ENCODE data around the gene ZBTB24.

The ZBTB24 gene

DNA sequence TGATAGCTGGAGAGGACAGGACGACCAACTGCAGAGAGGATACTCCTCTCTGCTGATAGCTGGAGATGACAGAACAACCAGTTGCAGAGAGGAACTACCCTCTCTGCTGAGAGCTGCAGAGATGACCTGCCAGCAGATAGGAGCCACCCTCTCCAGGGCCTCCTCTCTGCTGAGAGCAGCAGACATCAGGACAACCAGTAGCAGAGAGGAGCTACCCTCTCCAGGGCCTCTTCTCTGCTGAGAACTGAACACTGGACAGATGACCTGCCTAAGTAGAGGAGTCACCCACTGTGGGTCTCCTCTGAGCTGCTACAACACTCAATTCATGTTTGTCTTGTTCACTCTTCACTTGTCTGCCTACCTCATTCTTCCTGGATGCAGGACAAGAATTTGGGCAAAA lies 27.3 kb upstream of the ZBTB24 start:
- TF ChIP-seq, protein P1, sequence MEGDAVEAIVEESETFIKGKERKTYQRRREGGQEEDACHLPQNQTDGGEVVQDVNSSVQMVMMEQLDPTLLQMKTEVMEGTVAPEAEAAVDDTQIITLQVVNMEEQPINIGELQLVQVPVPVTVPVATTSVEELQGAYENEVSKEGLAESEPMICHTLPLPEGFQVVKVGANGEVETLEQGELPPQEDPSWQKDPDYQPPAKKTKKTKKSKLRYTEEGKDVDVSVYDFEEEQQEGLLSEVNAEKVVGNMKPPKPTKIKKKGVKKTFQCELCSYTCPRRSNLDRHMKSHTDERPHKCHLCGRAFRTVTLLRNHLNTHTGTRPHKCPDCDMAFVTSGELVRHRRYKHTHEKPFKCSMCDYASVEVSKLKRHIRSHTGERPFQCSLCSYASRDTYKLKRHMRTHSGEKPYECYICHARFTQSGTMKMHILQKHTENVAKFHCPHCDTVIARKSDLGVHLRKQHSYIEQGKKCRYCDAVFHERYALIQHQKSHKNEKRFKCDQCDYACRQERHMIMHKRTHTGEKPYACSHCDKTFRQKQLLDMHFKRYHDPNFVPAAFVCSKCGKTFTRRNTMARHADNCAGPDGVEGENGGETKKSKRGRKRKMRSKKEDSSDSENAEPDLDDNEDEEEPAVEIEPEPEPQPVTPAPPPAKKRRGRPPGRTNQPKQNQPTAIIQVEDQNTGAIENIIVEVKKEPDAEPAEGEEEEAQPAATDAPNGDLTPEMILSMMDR (IDR thresholded peaks at IDR 0.05; ENCODE audit: extremely low read depth, missing control alignments): no peak
- no peak for DNase-seq (ENCODE audit: low spot score)

DNA sequence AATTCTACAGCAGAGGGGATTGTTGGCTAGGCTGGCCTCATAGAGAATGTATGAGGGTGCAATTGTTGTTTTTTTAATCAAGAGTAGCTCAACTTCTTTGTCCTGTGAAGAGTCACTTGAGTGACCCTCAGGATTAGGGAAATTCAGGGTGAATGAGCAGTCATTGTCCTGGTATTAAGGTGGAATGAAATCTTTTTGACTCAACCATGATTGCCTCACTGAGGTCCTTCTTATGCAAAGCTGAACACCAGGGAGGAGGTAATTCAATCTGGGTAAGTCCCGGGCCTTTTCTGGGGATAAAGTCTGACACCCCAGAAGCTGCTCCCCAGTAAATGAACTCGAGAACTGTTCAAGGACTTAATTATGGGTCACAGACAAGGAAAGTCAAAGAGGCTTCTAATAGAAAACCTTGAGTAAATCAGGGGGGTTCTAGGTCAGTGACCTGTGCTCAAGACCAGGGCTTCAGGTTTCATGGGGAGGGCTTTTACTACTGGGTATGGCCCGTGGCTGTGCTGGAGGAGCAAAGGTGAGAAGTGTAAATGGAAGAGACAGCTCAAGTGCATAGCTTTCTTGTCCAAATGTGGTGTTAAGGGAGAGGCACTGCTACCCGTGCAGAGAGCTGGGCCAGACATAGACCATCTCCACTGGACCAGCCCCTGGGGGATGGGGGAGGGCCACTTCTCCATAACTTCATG lies 25.3 kb upstream of the ZBTB24 start:
- DNase-seq (ENCODE audit: low spot score): no peak
- TF ChIP-seq, protein P1 (IDR thresholded peaks at IDR 0.05; ENCODE audit: extremely low read depth, missing control alignments): no peak

DNA sequence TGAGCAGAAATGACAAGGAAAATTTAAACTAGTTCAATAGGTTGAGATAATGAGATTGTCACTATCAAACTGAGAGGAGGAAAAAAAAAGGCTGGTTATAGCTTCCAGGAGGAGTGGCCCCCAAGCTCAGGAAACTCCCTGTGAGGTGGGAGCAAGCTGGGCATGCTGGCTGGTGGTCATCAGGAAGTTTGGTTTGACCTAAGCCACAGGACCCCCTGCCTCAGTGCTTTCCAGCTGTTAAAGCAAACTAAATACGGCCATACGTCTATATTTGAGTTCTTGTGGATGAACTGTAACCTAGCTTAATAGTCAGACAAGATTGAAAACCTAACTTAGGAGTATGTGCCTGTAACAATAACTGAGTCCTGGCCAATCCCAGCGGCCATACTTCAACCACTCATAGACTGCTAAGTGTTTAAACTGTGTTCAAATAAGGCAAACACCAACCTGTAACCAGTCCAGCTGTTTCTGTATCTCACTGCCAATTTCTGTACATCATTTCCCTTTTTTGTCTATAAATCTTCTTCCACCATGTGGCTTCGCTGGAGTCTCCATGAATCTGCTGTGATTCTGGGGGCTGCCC lies 24.6 kb upstream of the ZBTB24 start:
- DNase-seq (ENCODE audit: low spot score): no peak
- TF ChIP-seq, protein P1 (IDR thresholded peaks at IDR 0.05; ENCODE audit: extremely low read depth, missing control alignments): no peak

DNA sequence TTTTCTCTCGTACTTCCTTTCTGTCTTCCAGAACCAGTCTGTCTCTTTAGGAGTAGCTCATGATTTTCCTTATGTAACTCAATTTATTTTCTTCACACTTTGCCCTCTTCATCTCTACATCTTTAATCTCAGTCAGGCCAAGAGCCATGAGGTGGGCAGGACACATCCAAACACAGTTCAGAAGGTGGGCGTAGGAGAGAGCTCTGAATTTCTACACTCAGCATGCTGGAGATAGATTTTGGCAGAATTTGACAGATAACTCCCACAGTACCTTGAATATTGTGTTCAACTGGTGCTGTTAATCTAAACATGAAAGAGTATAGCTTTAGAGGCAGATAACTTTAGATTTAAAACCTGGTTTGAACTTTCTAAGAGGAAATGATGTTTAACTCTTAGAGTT lies 23.8 kb upstream of the ZBTB24 start:
- no peak for DNase-seq (ENCODE audit: low spot score)
- TF ChIP-seq, protein P1 (IDR thresholded peaks at IDR 0.05; ENCODE audit: extremely low read depth, missing control alignments): no peak

DNA sequence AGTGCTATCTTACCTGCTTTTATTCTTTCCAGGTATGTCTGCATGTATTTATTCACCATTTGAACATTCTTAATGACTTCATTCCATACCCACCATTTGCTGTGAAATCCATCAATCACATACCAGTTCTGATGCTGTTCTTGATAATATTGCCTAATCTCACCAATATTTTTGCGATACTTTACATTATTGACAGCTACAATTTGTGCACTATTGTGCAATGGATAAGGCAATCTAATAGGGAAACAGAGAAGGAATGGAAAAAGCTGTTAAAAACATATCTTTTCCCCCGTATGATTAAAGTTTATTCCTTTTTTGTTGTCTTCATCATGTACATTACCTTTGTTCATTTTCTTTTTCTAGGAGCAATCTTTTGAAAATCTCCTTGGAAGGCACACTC lies 23.3 kb upstream of the ZBTB24 start:
- TF ChIP-seq, protein P1 (IDR thresholded peaks at IDR 0.05; ENCODE audit: extremely low read depth, missing control alignments): no peak

DNA sequence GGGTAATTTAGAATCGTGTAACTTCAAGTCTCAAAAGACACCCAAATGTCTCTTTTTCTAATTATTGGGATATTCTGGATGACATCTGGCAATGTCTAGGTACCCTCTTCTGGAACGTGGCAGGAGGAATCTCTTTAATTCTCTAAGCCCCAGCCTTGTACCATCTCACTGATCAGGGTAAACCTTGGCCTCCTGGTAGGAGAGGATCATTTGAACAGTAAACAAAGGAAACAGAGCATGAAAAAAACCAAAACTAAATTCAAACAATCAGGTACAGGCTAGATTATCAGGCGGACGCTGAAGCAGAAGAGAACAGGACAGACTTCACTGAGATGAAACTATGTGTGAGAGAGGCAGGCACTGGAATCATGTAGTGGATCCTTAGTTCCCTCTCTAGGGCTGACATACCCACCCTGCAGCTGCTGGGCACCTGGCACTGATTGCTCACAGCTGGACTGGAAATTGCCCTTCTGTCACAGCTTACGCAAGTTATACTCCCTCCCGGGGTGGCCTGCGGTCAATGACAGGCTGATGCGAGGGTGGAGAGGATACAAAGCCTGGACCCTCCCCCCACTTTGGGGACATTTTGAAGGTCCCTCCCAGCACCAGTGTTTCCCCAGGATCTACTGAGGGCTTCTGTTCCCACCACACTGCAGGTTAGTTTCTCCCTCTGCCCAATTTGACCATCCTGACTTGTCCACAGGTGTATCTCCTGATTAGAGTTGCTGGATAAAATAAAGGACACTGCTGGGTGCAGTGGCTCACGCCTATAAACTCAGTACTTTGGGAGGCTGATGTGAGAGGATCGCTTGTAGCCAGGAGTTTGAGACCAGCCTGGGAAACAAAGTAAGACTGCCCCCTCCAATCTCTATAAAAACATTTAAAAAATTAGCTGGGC lies 20.6 kb upstream of the ZBTB24 start:
- no peak for DNase-seq (ENCODE audit: low spot score)
- TF ChIP-seq, protein P1 (IDR thresholded peaks at IDR 0.05; ENCODE audit: extremely low read depth, missing control alignments): no peak

More for the DNA sequence above, 23.3 kb upstream of the ZBTB24 start:
- DNase-seq (ENCODE audit: low spot score): no peak

DNA sequence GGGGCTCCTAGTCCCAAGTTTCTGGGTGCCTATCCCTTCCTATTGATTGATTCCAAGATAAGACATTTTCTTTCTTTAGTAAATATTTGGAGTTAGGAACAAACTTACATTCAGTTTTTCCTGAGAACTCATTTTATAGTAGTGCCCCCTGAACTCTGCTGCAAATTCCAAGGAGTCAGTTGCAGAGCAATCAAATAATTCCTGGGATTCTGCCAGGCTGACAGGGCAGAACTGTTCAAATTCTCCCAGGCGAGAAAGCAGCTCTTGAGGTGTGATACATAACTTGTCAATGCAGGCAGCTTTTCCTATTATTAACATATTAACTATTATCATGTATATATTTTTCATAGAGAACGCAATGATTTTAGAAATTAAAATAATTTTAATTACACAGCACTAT lies 15.9 kb upstream of the ZBTB24 start:
- TF ChIP-seq, protein P1 (IDR thresholded peaks at IDR 0.05; ENCODE audit: extremely low read depth, missing control alignments): no peak
- no peak for DNase-seq (ENCODE audit: low spot score)

Data from GM20000 (cell line).